SK-N-SH treated with all-trans-retinoic acid at 6 μM for 48 hours (cell line): Measurements from ENCODE around the gene STS.

Experiments used
- ARNTL ChIP-seq: fragments of 450-650 bp; formaldehyde crosslinking; IDR thresholded peaks from 2 replicates; pipeline ENCODE4 v1.5.0; 2020; ENCODE audit warnings: low read depth, mild to moderate bottlenecking, moderate library complexity, borderline replicate concordance
- BACH2 ChIP-seq: fragments of 250-450 bp; sonication (Bioruptor Pico); IDR thresholded peaks from 2 replicates; pipeline ENCODE4 v1.9.0; 2021; ENCODE audit warnings: mild to moderate bottlenecking, borderline replicate concordance
- GLIS3 ChIP-seq: fragments of 250-450 bp; sonication (Bioruptor Pico); IDR thresholded peaks from 2 replicates; pipeline ENCODE4 v1.5.0; 2020; ENCODE audit warnings: mild to moderate bottlenecking, moderate library complexity
- OSR1 ChIP-seq: fragments of 250-450 bp; sonication (Bioruptor Pico); IDR thresholded peaks from 2 replicates; pipeline ENCODE4 v1.8.0; 2022; ENCODE audit warnings: moderate library complexity, mild to moderate bottlenecking, inconsistent platforms
- SNAI2 ChIP-seq: fragments of 250-450 bp; sonication (Bioruptor Pico); IDR thresholded peaks from 2 replicates; pipeline ENCODE4 v1.5.0; 2020; ENCODE audit warnings: mild to moderate bottlenecking, moderate library complexity
- TOX ChIP-seq: fragments of 250-450 bp; sonication (Bioruptor Pico); IDR thresholded peaks from 2 replicates; pipeline ENCODE4 v1.8.0; 2021; ENCODE audit warnings: mild to moderate bottlenecking, moderate library complexity, borderline replicate concordance
- ZFP3 ChIP-seq: fragments of 250-450 bp; sonication (Bioruptor Pico); IDR thresholded peaks from 2 replicates; pipeline ENCODE4 v1.5.0; 2020; ENCODE audit warnings: mild to moderate bottlenecking, moderate library complexity
- ZNF8 ChIP-seq: fragments of 450-650 bp; formaldehyde crosslinking; IDR thresholded peaks from 2 replicates; pipeline ENCODE4 v1.5.0; 2020; ENCODE audit warnings: mild to moderate bottlenecking, moderate library complexity
- TF ChIP-seq, protein P1 (sequence below): fragments of 250-450 bp; sonication (Bioruptor Pico); IDR thresholded peaks from 2 replicates; pipeline ENCODE4 v1.8.0; 2021; ENCODE audit warnings: low read depth, mild to moderate bottlenecking, moderate library complexity, borderline replicate concordance
- TF ChIP-seq, protein P2 (sequence below): fragments of 250-450 bp; sonication (Bioruptor Pico); IDR thresholded peaks from 2 replicates; pipeline ENCODE4 v1.8.0; 2020; ENCODE audit warnings: mild to moderate bottlenecking, moderate library complexity, borderline replicate concordance

DNA sequence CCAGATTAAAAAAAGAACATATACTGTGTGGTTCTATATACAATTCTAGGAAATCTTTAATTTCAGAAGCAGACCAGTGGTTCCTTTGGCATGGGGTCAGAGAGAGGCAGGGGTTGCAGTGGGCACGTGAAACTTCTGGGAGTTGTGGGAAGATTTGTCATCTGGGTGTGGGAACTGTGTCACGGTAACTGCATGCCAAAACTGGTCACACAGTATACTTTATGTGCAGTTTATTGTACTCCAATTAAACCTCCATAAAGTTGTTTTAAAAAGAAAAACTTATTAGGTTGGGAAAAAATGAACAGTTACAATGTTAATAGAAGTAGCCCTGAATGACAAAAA, 26.7 kb upstream of the STS start:
- no peak for TF ChIP-seq ARNTL (CRISPR knock-in tag)
- no peak for TF ChIP-seq OSR1 (CRISPR knock-in tag)
- TF ChIP-seq ZNF8 (CRISPR knock-in tag), result no peak
- TF ChIP-seq GLIS3 (CRISPR knock-in tag), result no peak
- no peak for TF ChIP-seq SNAI2 (CRISPR knock-in tag)
- no peak for TF ChIP-seq ZFP3
- TF ChIP-seq, protein P1, sequence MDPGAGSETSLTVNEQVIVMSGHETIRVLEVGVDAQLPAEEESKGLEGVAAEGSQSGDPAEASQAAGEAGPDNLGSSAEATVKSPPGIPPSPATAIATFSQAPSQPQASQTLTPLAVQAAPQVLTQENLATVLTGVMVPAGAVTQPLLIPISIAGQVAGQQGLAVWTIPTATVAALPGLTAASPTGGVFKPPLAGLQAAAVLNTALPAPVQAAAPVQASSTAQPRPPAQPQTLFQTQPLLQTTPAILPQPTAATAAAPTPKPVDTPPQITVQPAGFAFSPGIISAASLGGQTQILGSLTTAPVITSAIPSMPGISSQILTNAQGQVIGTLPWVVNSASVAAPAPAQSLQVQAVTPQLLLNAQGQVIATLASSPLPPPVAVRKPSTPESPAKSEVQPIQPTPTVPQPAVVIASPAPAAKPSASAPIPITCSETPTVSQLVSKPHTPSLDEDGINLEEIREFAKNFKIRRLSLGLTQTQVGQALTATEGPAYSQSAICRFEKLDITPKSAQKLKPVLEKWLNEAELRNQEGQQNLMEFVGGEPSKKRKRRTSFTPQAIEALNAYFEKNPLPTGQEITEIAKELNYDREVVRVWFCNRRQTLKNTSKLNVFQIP, result no peak
- TF ChIP-seq, protein P2, sequence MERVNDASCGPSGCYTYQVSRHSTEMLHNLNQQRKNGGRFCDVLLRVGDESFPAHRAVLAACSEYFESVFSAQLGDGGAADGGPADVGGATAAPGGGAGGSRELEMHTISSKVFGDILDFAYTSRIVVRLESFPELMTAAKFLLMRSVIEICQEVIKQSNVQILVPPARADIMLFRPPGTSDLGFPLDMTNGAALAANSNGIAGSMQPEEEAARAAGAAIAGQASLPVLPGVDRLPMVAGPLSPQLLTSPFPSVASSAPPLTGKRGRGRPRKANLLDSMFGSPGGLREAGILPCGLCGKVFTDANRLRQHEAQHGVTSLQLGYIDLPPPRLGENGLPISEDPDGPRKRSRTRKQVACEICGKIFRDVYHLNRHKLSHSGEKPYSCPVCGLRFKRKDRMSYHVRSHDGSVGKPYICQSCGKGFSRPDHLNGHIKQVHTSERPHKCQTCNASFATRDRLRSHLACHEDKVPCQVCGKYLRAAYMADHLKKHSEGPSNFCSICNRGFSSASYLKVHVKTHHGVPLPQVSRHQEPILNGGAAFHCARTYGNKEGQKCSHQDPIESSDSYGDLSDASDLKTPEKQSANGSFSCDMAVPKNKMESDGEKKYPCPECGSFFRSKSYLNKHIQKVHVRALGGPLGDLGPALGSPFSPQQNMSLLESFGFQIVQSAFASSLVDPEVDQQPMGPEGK, result no peak
- TF ChIP-seq TOX (CRISPR knock-in tag), result no peak
- TF ChIP-seq BACH2 (CRISPR knock-in tag), result no peak
